WI38 (cell line): ENCODE data around the gene PCNX3.
"Not testable (repeated sequence)": the region's sequence is repeated elsewhere in the genome, so short reads cannot be mapped to it uniquely, and the experiment has no call there.

Experiments
- H3K4me3 ChIP-seq: 2 replicates; pipeline ENCODE4 v1.5.1; 2011; ENCODE audit warnings: low read depth, mild to moderate bottlenecking, control low read depth, low read length
- TF ChIP-seq, protein P1 (sequence below): IDR thresholded peaks from 2 replicates; pipeline ENCODE4 v1.5.1; 2012; ENCODE audit warnings: low read depth, mild to moderate bottlenecking, control low read depth, low read length

PCNX3 gene

GRCh38 chr11:65662247-65662798 lies 46.7 kb downstream of the PCNX3 start:
- TF ChIP-seq, protein P1, sequence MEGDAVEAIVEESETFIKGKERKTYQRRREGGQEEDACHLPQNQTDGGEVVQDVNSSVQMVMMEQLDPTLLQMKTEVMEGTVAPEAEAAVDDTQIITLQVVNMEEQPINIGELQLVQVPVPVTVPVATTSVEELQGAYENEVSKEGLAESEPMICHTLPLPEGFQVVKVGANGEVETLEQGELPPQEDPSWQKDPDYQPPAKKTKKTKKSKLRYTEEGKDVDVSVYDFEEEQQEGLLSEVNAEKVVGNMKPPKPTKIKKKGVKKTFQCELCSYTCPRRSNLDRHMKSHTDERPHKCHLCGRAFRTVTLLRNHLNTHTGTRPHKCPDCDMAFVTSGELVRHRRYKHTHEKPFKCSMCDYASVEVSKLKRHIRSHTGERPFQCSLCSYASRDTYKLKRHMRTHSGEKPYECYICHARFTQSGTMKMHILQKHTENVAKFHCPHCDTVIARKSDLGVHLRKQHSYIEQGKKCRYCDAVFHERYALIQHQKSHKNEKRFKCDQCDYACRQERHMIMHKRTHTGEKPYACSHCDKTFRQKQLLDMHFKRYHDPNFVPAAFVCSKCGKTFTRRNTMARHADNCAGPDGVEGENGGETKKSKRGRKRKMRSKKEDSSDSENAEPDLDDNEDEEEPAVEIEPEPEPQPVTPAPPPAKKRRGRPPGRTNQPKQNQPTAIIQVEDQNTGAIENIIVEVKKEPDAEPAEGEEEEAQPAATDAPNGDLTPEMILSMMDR = no peak
- peak overlapping the region; percentile 97 for H3K4me3 ChIP-seq

GRCh38 chr11:65662799-65663638 lies 47.4 kb downstream of the PCNX3 start, which contains the start of gene RELA:
Gene RELA (minus strand): TSS chr11:65662916. CDS start chr11:65662832, 84 bp downstream.
- TF ChIP-seq, protein P1 = no peak
- peak within 1 kb of the TSS; percentile 97 for H3K4me3 ChIP-seq

- H3K4me3 ChIP-seq = peak overlapping the region; percentile 97
- TF ChIP-seq, protein P1 = no peak
Measured at GRCh38 chr11:65663639-65664200, 48.1 kb downstream of the PCNX3 start.

DNA sequence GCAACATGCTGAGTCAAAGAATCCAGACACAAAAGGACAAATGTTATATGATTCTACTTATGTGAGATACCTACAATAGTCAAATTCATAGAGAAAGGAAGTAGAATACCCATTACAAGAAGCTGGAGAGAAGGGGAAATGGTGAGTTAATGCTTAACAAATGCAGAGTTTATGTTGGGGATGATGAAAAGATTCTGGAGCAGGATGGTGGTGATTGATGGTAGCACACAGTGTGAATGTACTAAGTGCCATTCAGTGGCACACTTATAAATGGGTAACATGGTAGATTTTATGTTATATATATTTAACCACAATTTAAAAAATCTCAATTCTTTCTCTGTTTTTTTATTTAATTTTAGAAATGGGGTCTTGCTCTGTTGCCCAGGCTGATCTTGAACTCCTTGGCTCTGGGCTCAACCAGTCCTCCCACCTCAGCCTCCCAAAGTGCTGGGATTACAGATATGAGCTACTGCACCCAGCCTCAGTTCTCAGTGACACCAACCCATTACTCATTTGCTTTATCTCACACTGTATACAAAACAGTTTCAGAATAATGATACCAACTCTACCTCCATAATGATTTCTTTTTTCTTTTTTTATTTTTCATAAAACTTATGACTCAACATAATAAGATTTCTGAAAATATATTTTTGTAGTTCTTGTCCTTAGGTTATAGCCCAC lies 56.7 kb downstream of the PCNX3 start:
- H3K4me3 ChIP-seq = no peak overlapping the region
- TF ChIP-seq, protein P1 = no peak

DNA sequence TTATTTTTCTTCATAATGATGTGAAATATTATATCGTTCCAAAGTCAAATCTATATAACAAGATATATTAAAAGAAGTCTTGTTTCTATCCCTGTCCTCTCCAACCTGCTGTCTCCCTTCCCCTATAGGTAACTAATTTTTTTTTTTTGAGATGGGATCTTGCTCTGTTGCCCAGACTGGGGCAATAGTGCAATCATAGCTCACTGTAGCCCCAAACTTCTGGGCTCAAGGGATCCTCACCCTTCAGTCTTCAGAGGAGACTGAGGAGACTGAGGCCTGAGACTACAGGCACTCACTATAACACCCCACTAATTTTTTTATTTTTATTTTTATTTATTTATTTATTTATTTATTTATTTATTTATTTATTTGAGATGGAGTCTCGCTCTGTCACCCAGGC lies 57.4 kb downstream of the PCNX3 start:
- TF ChIP-seq, protein P1 = no peak
- no peak overlapping the region for H3K4me3 ChIP-seq

DNA sequence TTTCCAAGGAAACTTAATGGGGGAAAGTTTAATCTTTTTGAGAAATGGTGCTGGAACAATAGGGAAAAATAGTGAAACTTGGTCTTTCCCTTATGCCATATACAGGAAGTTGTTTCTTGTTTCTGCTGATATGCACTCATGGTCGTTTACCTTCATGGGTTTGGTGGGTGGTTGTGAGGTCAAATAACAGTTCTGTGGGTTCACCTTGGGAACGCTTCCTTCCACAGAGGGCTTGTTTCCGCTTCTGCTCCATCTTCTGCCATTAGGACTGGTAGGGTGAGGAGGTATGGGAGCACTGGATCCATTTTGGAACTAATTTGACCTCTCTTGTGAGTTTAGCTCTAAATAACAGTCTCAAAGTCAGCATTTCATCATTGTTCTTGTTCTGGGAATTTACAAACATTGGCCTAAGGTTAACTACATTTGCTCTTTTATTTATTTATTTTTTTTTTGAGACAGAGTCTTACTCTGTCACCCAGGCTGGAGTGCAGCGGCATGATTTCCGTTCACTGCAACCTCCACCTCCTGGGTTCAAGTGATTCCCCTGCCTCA lies 64.7 kb downstream of the PCNX3 start:
- TF ChIP-seq, protein P1 = no peak
- H3K4me3 ChIP-seq = no peak overlapping the region

GRCh38 chr11:65683480-65683879 lies 67.9 kb downstream of the PCNX3 start:
- not testable (repeated sequence) for H3K4me3 ChIP-seq
